Natural killer cell (primary cell): ENCODE measurements around the gene PAQR8. TPM values are rescaled to one million over a fixed set of nuclear protein-coding genes. Genes with fewer than 3 reads are reported as not detected.

Source experiments
- ATAC-seq, 3 donors: fragments of 150-1000 bp in 2 of 3; fragments of 200-7000 bp in 1 of 3; cut with Tn5 transposase; 1 replicate in 1 of 3; 2 replicates in 2 of 3; pipeline ENCODE4 v1.10.0; 2021; ENCODE audit warnings: mild to moderate bottlenecking in 2 of 3, moderate library complexity in 2 of 3
- DNase-seq, 2 donors: peaks; one replicate each; pipeline versions ENCODE4 v3.0.0 to v3.0.0-alpha.2; 2013 to 2021; ENCODE audit warnings: mixed read lengths in 1 of 2
- H3K27ac ChIP-seq: one replicate; pipeline ENCODE4 v1.5.1; 2013; ENCODE audit warnings: mild to moderate bottlenecking, low read length
- H3K27me3 ChIP-seq: one replicate; pipeline ENCODE4 v1.6.1; 2013; ENCODE audit warnings: low read length; ENCODE audit not compliant: control insufficient read depth, insufficient read depth
- H3K36me3 ChIP-seq: one replicate; pipeline ENCODE4 v1.6.1; 2013; ENCODE audit warnings: low read length; ENCODE audit not compliant: control insufficient read depth, insufficient read depth
- H3K4me1 ChIP-seq: one replicate; pipeline ENCODE4 v1.6.1; 2013; ENCODE audit warnings: low read length; ENCODE audit not compliant: control insufficient read depth, insufficient read depth
- H3K4me3 ChIP-seq: one replicate; pipeline ENCODE4 v1.5.1; 2013; ENCODE audit warnings: low read length
- H3K9me3 ChIP-seq: one replicate; pipeline ENCODE4 v1.6.1; 2013; ENCODE audit warnings: low read length; ENCODE audit not compliant: control insufficient read depth, insufficient read depth
- H3K27ac Mint-ChIP-seq, 2 donors: one replicate each; pipeline ENCODE4 v1.8.0; 2022; ENCODE audit warnings: mild to moderate bottlenecking in 2 of 2, mixed read lengths in 2 of 2, moderate library complexity in 1 of 2
- H3K27me3 Mint-ChIP-seq, 2 donors: one replicate each; pipeline ENCODE4 v1.8.0; 2022; ENCODE audit warnings: low read depth in 2 of 2, mixed read lengths in 2 of 2
- H3K36me3 Mint-ChIP-seq: one replicate; pipeline ENCODE4 v1.8.0; 2022; ENCODE audit warnings: mixed read lengths
- H3K4me1 Mint-ChIP-seq, 2 donors: one replicate each; pipeline ENCODE4 v1.8.0; 2022; ENCODE audit warnings: mixed read lengths in 2 of 2
- H3K4me3 Mint-ChIP-seq: one replicate; pipeline ENCODE4 v1.8.0; 2022; ENCODE audit warnings: mild to moderate bottlenecking, moderate library complexity, mixed read lengths
- H3K9me3 Mint-ChIP-seq, 2 donors: one replicate each; pipeline ENCODE4 v1.8.0; 2022; ENCODE audit warnings: mixed read lengths in 2 of 2
- WGBS: methylation state at CpG from one replicate; pipeline ENCODE4 v1.1.7; 2013; ENCODE audit warnings: missing lambda C conversion rate; ENCODE audit not compliant: insufficient coverage; 5-methylcytosine and 5-hydroxymethylcytosine counted together
- intact Hi-C: fragments of 100-400 bp; cut with micrococcal nuclease; formaldehyde crosslinking; loops from one replicate; pipeline ENCODE4 v1.14.2; 2022
- total RNA-seq, 4 donors: library from RNA; stranded (reverse); fragments of 120-200 nt in 1 of 4; gene quantifications; one replicate each; pipeline versions ENCODE4 v1.2.3 to v1.2.4, GENCODE V29; 2013 to 2022
- TF ChIP-seq, protein P1 (sequence below): fragments of 200-600 bp; IDR thresholded peaks from one replicate; pipeline ENCODE4 v1.8.0; 2022; ENCODE audit warnings: antibody characterized with exemption

The PAQR8 gene
- total RNA-seq, 3 donors from 2014 or later (not counting 1 experiment from before 2014, with no cell fraction given): 2.4 to 5.0 (median 4.6) TPM

DNA sequence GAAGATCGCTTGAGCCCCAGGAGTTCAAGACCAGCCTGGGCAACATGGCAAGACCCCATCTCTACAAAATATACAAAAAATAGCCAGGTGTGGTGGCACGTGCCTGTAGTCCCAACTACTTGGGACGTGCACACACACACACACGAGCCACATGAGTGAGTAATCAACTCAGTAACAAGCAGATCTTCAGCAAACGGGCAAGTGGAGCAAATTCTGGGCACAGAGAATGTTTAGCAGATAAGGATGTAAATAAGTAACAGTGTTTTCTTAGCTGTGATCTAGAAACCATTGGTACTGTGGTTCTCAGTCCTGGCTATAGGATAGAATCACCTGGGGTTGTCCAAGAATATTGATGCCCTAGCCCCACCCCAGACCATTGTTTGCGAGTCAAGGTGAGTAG, 6.1 kb downstream of the PAQR8 start:
- intact Hi-C loops: no loop called here
- Histone ChIP-seq H3K36me3 (peaks cover 2% of the 10 kb centered on the region), H3K9me3 (no peaks in the 10 kb centered on the region), H3K4me3 (no peak overlapping the region), H3K27ac (no peak overlapping the region), H3K4me1 (peaks cover 6% of the 10 kb centered on the region), H3K27me3 (no peaks in the 10 kb centered on the region)
- Mint-ChIP-seq H3K4me1 (peaks cover 36 to 42% of the 10 kb centered on the region in 2 donors), H3K27ac (no peak overlapping the region), H3K36me3 (no peaks in the 10 kb centered on the region), H3K27me3 (no peaks in the 10 kb centered on the region), H3K4me3 (no peak overlapping the region), H3K9me3 (no peaks in the 10 kb centered on the region)
- 96% methylated on average over 6 of the region's 6 CpGs for WGBS
- DNase-seq: no peak
- TF ChIP-seq, protein P1, sequence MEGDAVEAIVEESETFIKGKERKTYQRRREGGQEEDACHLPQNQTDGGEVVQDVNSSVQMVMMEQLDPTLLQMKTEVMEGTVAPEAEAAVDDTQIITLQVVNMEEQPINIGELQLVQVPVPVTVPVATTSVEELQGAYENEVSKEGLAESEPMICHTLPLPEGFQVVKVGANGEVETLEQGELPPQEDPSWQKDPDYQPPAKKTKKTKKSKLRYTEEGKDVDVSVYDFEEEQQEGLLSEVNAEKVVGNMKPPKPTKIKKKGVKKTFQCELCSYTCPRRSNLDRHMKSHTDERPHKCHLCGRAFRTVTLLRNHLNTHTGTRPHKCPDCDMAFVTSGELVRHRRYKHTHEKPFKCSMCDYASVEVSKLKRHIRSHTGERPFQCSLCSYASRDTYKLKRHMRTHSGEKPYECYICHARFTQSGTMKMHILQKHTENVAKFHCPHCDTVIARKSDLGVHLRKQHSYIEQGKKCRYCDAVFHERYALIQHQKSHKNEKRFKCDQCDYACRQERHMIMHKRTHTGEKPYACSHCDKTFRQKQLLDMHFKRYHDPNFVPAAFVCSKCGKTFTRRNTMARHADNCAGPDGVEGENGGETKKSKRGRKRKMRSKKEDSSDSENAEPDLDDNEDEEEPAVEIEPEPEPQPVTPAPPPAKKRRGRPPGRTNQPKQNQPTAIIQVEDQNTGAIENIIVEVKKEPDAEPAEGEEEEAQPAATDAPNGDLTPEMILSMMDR: no peak
- ATAC-seq: no peak

DNA sequence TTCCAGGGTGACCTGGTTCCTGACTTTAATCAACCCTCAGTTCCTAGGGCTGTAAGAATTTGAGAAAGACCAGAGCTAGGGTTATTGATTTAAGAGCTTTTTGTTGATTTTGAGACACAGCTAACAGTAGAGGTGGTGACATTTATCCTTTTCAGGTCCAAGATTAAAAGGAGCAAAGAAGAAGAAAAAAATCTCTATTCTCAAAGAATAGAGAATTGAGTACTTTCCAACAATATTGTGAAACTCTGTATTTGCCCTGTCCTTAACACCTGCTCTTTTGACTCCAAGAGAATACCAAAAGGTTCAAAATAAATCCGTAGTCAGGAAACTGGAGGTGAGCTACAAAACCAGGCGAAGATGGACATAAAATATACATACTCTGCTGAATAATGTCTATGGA, 7.3 kb downstream of the PAQR8 start:
- H3K27me3 ChIP-seq: no peaks in the 10 kb centered on the region
- H3K9me3 Mint-ChIP-seq: peaks cover 2% of the 10 kb centered on the region in 2 donors
- no peak overlapping the region for H3K27ac ChIP-seq
- no peak overlapping the region for H3K4me3 ChIP-seq
- H3K4me3 Mint-ChIP-seq: no peak overlapping the region
- WGBS: 100% methylated on average over 2 of the region's 2 CpGs
- H3K9me3 ChIP-seq: no peaks in the 10 kb centered on the region
- H3K4me1 ChIP-seq: no peaks in the 10 kb centered on the region
- no peak for DNase-seq
- no peaks in the 10 kb centered on the region for H3K27me3 Mint-ChIP-seq
- ATAC-seq: no peak
- no peak overlapping the region for H3K27ac Mint-ChIP-seq
- peaks cover 26 to 34% of the 10 kb centered on the region in 2 donors for H3K4me1 Mint-ChIP-seq
- TF ChIP-seq, protein P1: no peak
- H3K36me3 ChIP-seq: peaks cover 3% of the 10 kb centered on the region
- peaks cover 10% of the 10 kb centered on the region for H3K36me3 Mint-ChIP-seq
- intact Hi-C loops: no loop called here

DNA sequence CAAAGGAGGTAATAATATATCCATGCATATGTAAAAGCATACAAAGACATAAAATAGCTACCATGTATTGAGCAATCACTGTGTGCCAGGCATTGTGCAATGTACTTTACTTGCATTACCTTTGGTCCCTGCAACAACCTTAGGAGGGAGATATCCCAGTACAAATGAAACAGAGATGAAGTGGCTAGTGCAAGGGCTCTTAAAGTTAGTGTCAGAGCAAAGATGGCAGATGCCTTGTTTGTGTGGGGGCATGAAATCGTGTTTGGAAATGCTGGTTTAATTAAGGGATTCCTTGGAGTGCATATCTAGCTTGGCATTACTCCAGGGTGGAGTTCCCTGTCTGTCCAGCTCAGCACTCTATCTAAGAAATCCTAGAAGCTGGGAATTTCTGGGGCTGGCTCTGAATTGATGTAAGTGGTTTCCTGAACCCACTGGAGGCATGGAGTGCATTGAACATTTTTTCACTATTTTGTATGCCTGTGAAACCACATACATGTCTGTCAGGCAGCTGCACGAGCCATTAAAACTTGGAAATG, 9.8 kb downstream of the PAQR8 start:
- Histone ChIP-seq H3K4me1 (no peaks in the 10 kb centered on the region), H3K27me3 (no peaks in the 10 kb centered on the region), H3K9me3 (no peaks in the 10 kb centered on the region), H3K36me3 (peaks cover 3% of the 10 kb centered on the region), H3K27ac (no peak overlapping the region), H3K4me3 (no peak overlapping the region)
- intact Hi-C loops: no loop called here
- Mint-ChIP-seq H3K9me3 (peaks cover 2% of the 10 kb centered on the region in 2 donors), H3K4me1 (peaks cover 35 to 45% of the 10 kb centered on the region in 2 donors), H3K36me3 (peaks cover 14% of the 10 kb centered on the region), H3K27ac (no peak overlapping the region), H3K27me3 (no peaks in the 10 kb centered on the region), H3K4me3 (no peak overlapping the region)
- ATAC-seq (no peak), DNase-seq (no peak)
- WGBS: 70% methylated on average over 2 of the region's 2 CpGs
- TF ChIP-seq, protein P1: no peak

DNA sequence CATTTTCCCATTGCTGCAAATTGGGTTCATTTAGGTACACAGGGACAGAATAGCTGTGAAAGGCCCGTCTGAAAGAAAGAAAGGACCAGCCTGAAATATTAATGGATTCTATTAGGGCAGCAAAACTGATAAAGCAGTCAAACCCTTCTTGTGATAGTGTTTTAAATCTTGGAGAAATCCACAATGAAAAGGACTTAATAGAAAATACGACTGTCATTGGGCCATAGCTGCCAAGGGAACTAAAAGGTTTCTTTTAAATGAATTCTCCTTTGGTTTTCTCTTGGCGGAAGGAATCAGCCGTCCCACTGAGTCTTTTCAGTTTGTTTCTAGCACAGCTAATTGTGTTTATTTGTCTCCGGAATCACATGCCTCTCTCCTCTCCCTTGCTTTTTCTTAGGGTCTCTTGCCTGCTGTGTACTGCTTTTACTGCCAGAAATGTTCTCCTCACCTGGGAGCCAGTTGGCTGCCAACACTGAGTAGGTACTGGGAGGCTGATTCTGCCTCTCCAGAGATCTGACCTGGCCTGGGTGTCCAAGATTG, 11.3 kb downstream of the PAQR8 start:
- H3K4me3 ChIP-seq: no peak overlapping the region
- 98% methylated on average over 5 of the region's 5 CpGs for WGBS
- Mint-ChIP-seq H3K9me3 (peaks cover 2% of the 10 kb centered on the region in 2 donors), H3K27ac (no peak overlapping the region), H3K4me3 (no peak overlapping the region), H3K36me3 (peaks cover 14% of the 10 kb centered on the region), H3K27me3 (no peaks in the 10 kb centered on the region), H3K4me1 (peaks cover 38 to 46% of the 10 kb centered on the region in 2 donors)
- no peaks in the 10 kb centered on the region for H3K27me3 ChIP-seq
- H3K9me3 ChIP-seq: no peaks in the 10 kb centered on the region
- no peak for ATAC-seq
- H3K36me3 ChIP-seq: peaks cover 3% of the 10 kb centered on the region
- TF ChIP-seq, protein P1: no peak
- peaks cover 5% of the 10 kb centered on the region for H3K4me1 ChIP-seq
- H3K27ac ChIP-seq: no peak overlapping the region
- DNase-seq: no peak
- intact Hi-C loops: no loop called here
